OCI-LY1 (cell line): Measurements from ENCODE around the gene EPB41L4A.
A peak's percentile ranks its signal among the peaks of the same experiment; 100 is the strongest.

ENCODE experiments used
- H2AFZ ChIP-seq: fragments of 200-600 bp; sonication (generic), shearing (Covaris generic); 2 replicates; pipeline ENCODE4 v1.6.0; 2014; ENCODE audit warnings: antibody characterized with exemption, mild to moderate bottlenecking, low read length
- H3F3A ChIP-seq: fragments of 200-600 bp; sonication (generic), shearing (Covaris generic); 2 replicates; pipeline ENCODE4 v1.6.0; 2014; ENCODE audit warnings: mild to moderate bottlenecking, antibody characterized with exemption, low read length, moderate library complexity; ENCODE audit not compliant: insufficient read depth
- H3K27ac ChIP-seq: fragments of 200-600 bp; sonication (generic); 2 replicates; pipeline ENCODE4 v1.5.1; 2014; ENCODE audit warnings: low read length, mixed run types, mild to moderate bottlenecking, low read depth; ENCODE audit not compliant: poor library complexity, severe bottlenecking
- H3K27me3 ChIP-seq: fragments of 200-600 bp; sonication (generic); 2 replicates; pipeline ENCODE4 v1.6.0; 2014; ENCODE audit warnings: antibody characterized with exemption, mild to moderate bottlenecking, low read length, moderate library complexity; ENCODE audit not compliant: insufficient read depth
- H3K36me3 ChIP-seq: fragments of 200-600 bp; sonication (generic); 2 replicates; pipeline ENCODE4 v1.6.1; 2014; ENCODE audit warnings: mild to moderate bottlenecking, antibody characterized with exemption, low read length, moderate library complexity, mixed read lengths; ENCODE audit not compliant: insufficient read depth
- H3K4me1 ChIP-seq: fragments of 200-600 bp; sonication (generic); 2 replicates; pipeline ENCODE4 v1.5.1; 2014; ENCODE audit warnings: mild to moderate bottlenecking, low read length, moderate library complexity; ENCODE audit not compliant: insufficient read depth, severe bottlenecking
- H3K4me2 ChIP-seq: fragments of 200-600 bp; sonication (generic), shearing (Covaris generic); 2 replicates; pipeline ENCODE4 v1.6.1; 2014; ENCODE audit warnings: low read length
- H3K4me3 ChIP-seq: fragments of 200-600 bp; sonication (generic); 2 replicates; pipeline ENCODE4 v1.5.1; 2014; ENCODE audit warnings: low read length, low read depth, mild to moderate bottlenecking, mixed read lengths; ENCODE audit not compliant: poor library complexity, severe bottlenecking
- H3K79me2 ChIP-seq: fragments of 200-600 bp; shearing (Covaris generic); 2 replicates; pipeline ENCODE4 v1.6.1; 2016; ENCODE audit warnings: mixed run types, low read length, mixed read lengths; ENCODE audit not compliant: insufficient read depth
- H3K9ac ChIP-seq: fragments of 200-600 bp; sonication (generic), shearing (Covaris generic); 2 replicates; pipeline ENCODE4 v1.6.1; 2014; ENCODE audit warnings: mild to moderate bottlenecking, low read length, mixed read lengths
- H3K9me2 ChIP-seq: fragments of 200-600 bp; sonication (generic), shearing (Covaris generic); 2 replicates; pipeline ENCODE4 v1.6.1; 2014; ENCODE audit warnings: low read depth, mild to moderate bottlenecking, low read length, mixed read lengths
- H3K9me3 ChIP-seq: fragments of 200-600 bp; shearing (Covaris generic); 2 replicates; pipeline ENCODE4 v1.6.1; 2014; ENCODE audit warnings: low read length, mixed read lengths
- H4K20me1 ChIP-seq: fragments of 200-600 bp; sonication (generic), shearing (Covaris generic); 2 replicates; pipeline ENCODE4 v1.6.0; 2016; ENCODE audit warnings: mild to moderate bottlenecking, low read length; ENCODE audit not compliant: insufficient read depth
- CTCF ChIP-seq: fragments of 200-600 bp; sonication (generic), shearing (Covaris generic); IDR thresholded peaks from 2 replicates; pipeline ENCODE4 v1.5.1; 2017; ENCODE audit warnings: mild to moderate bottlenecking, antibody characterized with exemption, low read length, moderate library complexity, mixed read lengths
- EZH2 ChIP-seq: fragments of 200-600 bp; sonication (generic), shearing (Covaris generic); IDR thresholded peaks from 2 replicates; pipeline ENCODE4 v1.8.0; 2017; ENCODE audit warnings: borderline replicate concordance, mixed run types, mild to moderate bottlenecking, antibody characterized with exemption, low read length, moderate library complexity, mixed read lengths

EPB41L4A gene

GRCh38 chr5:112270299-112271293 lies 148.5 kb downstream of the EPB41L4A start:
- TF ChIP-seq EZH2 (no peak), CTCF (no peak)
- peaks cover 70% of the 10 kb centered on the region for H3K4me1 ChIP-seq
- no peaks in the 10 kb centered on the region for H3K9me2 ChIP-seq
- H3K9me3 ChIP-seq: no peaks in the 10 kb centered on the region
- no peaks in the 10 kb centered on the region for H4K20me1 ChIP-seq
- H2AFZ ChIP-seq: no peak overlapping the region
- H3K9ac ChIP-seq: 0 out of 2 replicates have a peak overlapping the region, but pooled peaks have one; percentile 10
- H3K36me3 ChIP-seq: no peaks in the 10 kb centered on the region
- H3K4me2 ChIP-seq: peak overlapping the region; percentile 28; the same call in 1 of the 2 replicates
- H3K79me2 ChIP-seq: no peaks in the 10 kb centered on the region
- H3F3A ChIP-seq: no peaks in the 10 kb centered on the region
- H3K4me3 ChIP-seq: no peak overlapping the region
- H3K27ac ChIP-seq: peak overlapping the region; percentile 55
- no peaks in the 10 kb centered on the region for H3K27me3 ChIP-seq

GRCh38 chr5:112267231-112267630 lies 151.8 kb downstream of the EPB41L4A start:
- H3K4me2 ChIP-seq: no peak overlapping the region
- H3K9ac ChIP-seq: no peak overlapping the region
- no peaks in the 10 kb centered on the region for H3F3A ChIP-seq
- no peaks in the 10 kb centered on the region for H3K27me3 ChIP-seq
- no peaks in the 10 kb centered on the region for H3K9me3 ChIP-seq
- no peaks in the 10 kb centered on the region for H3K79me2 ChIP-seq
- TF ChIP-seq EZH2: no peak
- no peak for TF ChIP-seq CTCF
- no peaks in the 10 kb centered on the region for H4K20me1 ChIP-seq
- peaks cover 38% of the 10 kb centered on the region for H3K4me1 ChIP-seq
- H3K4me3 ChIP-seq: no peak overlapping the region
- no peak overlapping the region for H3K27ac ChIP-seq
- H3K36me3 ChIP-seq: no peaks in the 10 kb centered on the region
- H2AFZ ChIP-seq: no peak overlapping the region
- no peaks in the 10 kb centered on the region for H3K9me2 ChIP-seq

- TF ChIP-seq CTCF: no peak
- no peak for TF ChIP-seq EZH2
- no peaks in the 10 kb centered on the region for H3K36me3 ChIP-seq
- no peak overlapping the region for H3K4me3 ChIP-seq
- H3K4me1 ChIP-seq: peaks cover 14% of the 10 kb centered on the region
- H3K9ac ChIP-seq: no peak overlapping the region
- no peaks in the 10 kb centered on the region for H3F3A ChIP-seq
- no peaks in the 10 kb centered on the region for H3K9me2 ChIP-seq
- H3K79me2 ChIP-seq: no peaks in the 10 kb centered on the region
- no peak overlapping the region for H2AFZ ChIP-seq
- H4K20me1 ChIP-seq: no peaks in the 10 kb centered on the region
- no peaks in the 10 kb centered on the region for H3K27me3 ChIP-seq
- no peak overlapping the region for H3K27ac ChIP-seq
- no peaks in the 10 kb centered on the region for H3K9me3 ChIP-seq
- H3K4me2 ChIP-seq: no peak overlapping the region
Observed at GRCh38 chr5:112264666-112265065, 154.4 kb downstream of the EPB41L4A start.
